Measurements from ENCODE around the gene OSBPL9.

- TF ChIP-seq EZH2 (IDR thresholded peaks at IDR 0.05; ENCODE audit: borderline replicate concordance, insufficient read depth, low read depth, low read length, poor library complexity, severe bottlenecking) (no peak), CTCF (IDR thresholded peaks at IDR 0.05) (no peak)
Observed at GRCh38 chr1:51641096-51641495, 24.2 kb downstream of the OSBPL9 start.

All from B cell (primary cell).